GM18867 (cell line): ENCODE results near the gene OSBPL2.
A peak's percentile ranks its signal among the peaks of the same experiment; 100 is the strongest.

Source experiments
- ATAC-seq: cut with Tn5 transposase; IDR thresholded peaks from one replicate; pipeline ENCODE4 v1.9.1; 2021; ENCODE audit warnings: mild to moderate bottlenecking, moderate library complexity; ENCODE audit not compliant: unreplicated experiment

Gene OSBPL2

GRCh38 chr20:62219992-62220665 is 18.2 kb upstream of the OSBPL2 start, which contains the start of gene HRH3:
Gene HRH3 (minus strand): TSS chr20:62220278. CDS start chr20:62219970, 308 bp downstream.
- peak; percentile 39 for ATAC-seq

- ATAC-seq = no peak
These were observed 17.4 kb upstream of the OSBPL2 start for GRCh38 chr20:62220666-62221568.

- no peak for ATAC-seq
These were observed 16.0 kb upstream of the OSBPL2 start for GRCh38 chr20:62222266-62222850.

- no peak for ATAC-seq
These were observed 15.3 kb upstream of the OSBPL2 start for GRCh38 chr20:62222972-62223371.

- ATAC-seq = no peak
These were observed 14.8 kb upstream of the OSBPL2 start for GRCh38 chr20:62223571-62223970.

- no peak for ATAC-seq
These were observed 14.0 kb upstream of the OSBPL2 start for GRCh38 chr20:62224113-62224855.

GRCh38 chr20:62225026-62225425 is 13.3 kb upstream of the OSBPL2 start:
- ATAC-seq = no peak

GRCh38 chr20:62225820-62226635 is 12.3 kb upstream of the OSBPL2 start:
- ATAC-seq = no peak

GRCh38 chr20:62226707-62227590 is 11.4 kb upstream of the OSBPL2 start:
- ATAC-seq = no peak

GRCh38 chr20:62227591-62227976 is 10.7 kb upstream of the OSBPL2 start:
- ATAC-seq = no peak

GRCh38 chr20:62227977-62228958 is 10.1 kb upstream of the OSBPL2 start:
- ATAC-seq = no peak

- no peak for ATAC-seq
These were observed 9.3 kb upstream of the OSBPL2 start for GRCh38 chr20:62228982-62229545.

GRCh38 chr20:62229667-62230066 is 8.7 kb upstream of the OSBPL2 start:
- no peak for ATAC-seq

GRCh38 chr20:62230276-62230675 is 8.0 kb upstream of the OSBPL2 start:
- no peak for ATAC-seq

GRCh38 chr20:62230696-62231095 is 7.6 kb upstream of the OSBPL2 start:
- no peak for ATAC-seq

- ATAC-seq = no peak
These were observed 7.0 kb upstream of the OSBPL2 start for GRCh38 chr20:62231292-62231691.

GRCh38 chr20:62232194-62232593 is 6.1 kb upstream of the OSBPL2 start:
- ATAC-seq = no peak
